Endothelial cell of umbilical vein (primary cell): ENCODE data around the gene MIEN1. TPM values are rescaled to one million over a fixed set of nuclear protein-coding genes. Genes with fewer than 3 reads are reported as not detected.

Experiments
- BruUV-seq: library from RNA; stranded (reverse); fragments of 400-500 nt; replicated peaks from 2 replicates; lab custom pipeline; 2021; lab: Mats Ljungman, UMichigan
- CTCF ChIA-PET: fragments of 300-600, 350-600 bp; sonication (Branson Sonifier 250); formaldehyde crosslinking; loops from one replicate; lab custom pipeline; 2021; ENCODE audit warnings: antibody characterized with exemption, inconsistent platforms; lab: Charles Lee
- POLR2A ChIA-PET: fragments of 300-600, 350-600 bp; sonication (Branson Sonifier 250); formaldehyde crosslinking; loops from one replicate; lab custom pipeline; 2021; ENCODE audit warnings: antibody characterized with exemption, inconsistent platforms; lab: Charles Lee
- DNase-seq: peaks from one replicate; pipeline ENCODE4 v3.0.0-alpha.2; 2011; ENCODE audit warnings: low read depth, low spot score
- FAIRE-seq: peaks from 2 replicates; lab custom pipeline; 2011; peaks lifted over from hg19 to GRCh38; lab: Jason Lieb, UNC
- H2AFZ ChIP-seq: 2 replicates; pipeline ENCODE4 v1.6.0; 2012; ENCODE audit warnings: low read depth, low read length, control low read depth, inconsistent platforms
- H3K27ac ChIP-seq: 2 replicates; pipeline ENCODE4 v1.5.1; 2011; ENCODE audit warnings: low read depth, mild to moderate bottlenecking, control low read depth, low read length, moderate library complexity; ENCODE audit not compliant: insufficient read depth
- H3K27me3 ChIP-seq, 2 experiments: 2 replicates each; pipeline versions ENCODE4 v1.6.0 to v1.6.1; 2011; ENCODE audit warnings: low read length in 2 of 2, mixed read lengths in 1 of 2; ENCODE audit not compliant: control insufficient read depth in 2 of 2, insufficient read depth in 2 of 2
- H3K36me3 ChIP-seq, 2 experiments: 2 replicates in 1 of 2; 3 replicates in 1 of 2; pipeline ENCODE4 v1.5.1; 2011; ENCODE audit warnings: low read length in 2 of 2, mild to moderate bottlenecking in 1 of 2, moderate library complexity in 1 of 2; ENCODE audit not compliant: control insufficient read depth in 2 of 2, insufficient read depth in 2 of 2; ENCODE audit errors: extremely low read depth in 1 of 2
- H3K4me1 ChIP-seq: 3 replicates; pipeline ENCODE4 v1.5.1; 2011; ENCODE audit warnings: mild to moderate bottlenecking, low read length; ENCODE audit not compliant: control insufficient read depth, insufficient read depth; ENCODE audit errors: extremely low read depth
- H3K4me2 ChIP-seq: 2 replicates; pipeline ENCODE4 v1.6.1; 2011; ENCODE audit warnings: low read length, control low read depth, mixed read lengths; ENCODE audit not compliant: insufficient read depth
- H3K4me3 ChIP-seq, 3 experiments: fragments of 200-600 bp in 1 of 3; sonication (generic), shearing (Covaris generic) in 1 of 3; replicated peaks in 1 of 3; 2 replicates each; pipeline ENCODE4 v1.5.1; 2011 to 2016; ENCODE audit warnings: control low read depth in 3 of 3, low read length in 3 of 3, mild to moderate bottlenecking in 2 of 3, inconsistent platforms in 1 of 3, low read depth in 1 of 3, moderate library complexity in 1 of 3; ENCODE audit not compliant: insufficient read depth in 1 of 3
- H3K79me2 ChIP-seq: 2 replicates; pipeline ENCODE4 v1.6.0; 2012; ENCODE audit warnings: low read length, inconsistent platforms; ENCODE audit not compliant: control insufficient read depth, insufficient read depth
- H3K9ac ChIP-seq: replicated peaks from 2 replicates; pipeline ENCODE3; 2011; ENCODE audit warnings: low read length, control low read depth; ENCODE audit not compliant: insufficient read depth; ENCODE audit errors: extremely low read depth
- H3K9me1 ChIP-seq: replicated peaks from 3 replicates; pipeline ENCODE4 v1.6.0; 2011; ENCODE audit warnings: mild to moderate bottlenecking, low read length; ENCODE audit not compliant: control insufficient read depth, insufficient read depth; ENCODE audit errors: extremely low read depth
- H3K9me3 ChIP-seq: replicated peaks from 2 replicates; pipeline ENCODE4 v1.5.1; 2012; ENCODE audit warnings: low read length, inconsistent platforms; ENCODE audit not compliant: control insufficient read depth, insufficient read depth
- H4K20me1 ChIP-seq: replicated peaks from 2 replicates; pipeline ENCODE3; 2011; ENCODE audit warnings: mild to moderate bottlenecking, low read length; ENCODE audit not compliant: control insufficient read depth, insufficient read depth; ENCODE audit errors: extremely low read depth
- FOS ChIP-seq: IDR thresholded peaks from 2 replicates; pipeline ENCODE4 v1.6.1; 2011; ENCODE audit warnings: mild to moderate bottlenecking, low read length, moderate library complexity, borderline replicate concordance; ENCODE audit not compliant: insufficient read depth
- GATA2 ChIP-seq: IDR thresholded peaks from 2 replicates; pipeline ENCODE4 v1.7.0; 2011; ENCODE audit warnings: low read depth, mild to moderate bottlenecking, moderate library complexity, mixed read lengths, low read length; ENCODE audit not compliant: insufficient read length, insufficient read depth
- JUN ChIP-seq: IDR thresholded peaks from 2 replicates; pipeline ENCODE4 v1.6.1; 2011; ENCODE audit warnings: borderline replicate concordance, low read depth; ENCODE audit not compliant: insufficient read length, insufficient read depth
- dilution Hi-C: fragments of 300-500 bp; cut with MboI; formaldehyde crosslinking; loops from one replicate; pipeline ENCODE4 v1.15.0; 2019; ENCODE audit warnings: low sequenced_read_pairs; ENCODE audit not compliant: extremely low pct_ligation_motif_present
- intact Hi-C: fragments of 100-400 bp; cut with micrococcal nuclease; formaldehyde crosslinking; loops from one replicate; pipeline ENCODE4 v1.10.0; 2022
- polyA plus RNA-seq, 4 experiments: library from polyadenylated mRNA; depleted of rRNA in 3 of 4; stranded (reverse) in 3 of 4; unstranded in 1 of 4; fragments of >200 nt; gene quantifications; 2 replicates each; pipeline versions ENCODE4 v1.2.1 to v1.2.3, GENCODE V29; 2011 to 2012; ENCODE audit warnings: missing spikeins in 1 of 4
- total RNA-seq: library from RNA; stranded (reverse); gene quantifications from 2 replicates; pipeline ENCODE4 v1.2.3, GENCODE V29; 2021
- TF ChIP-seq, protein P1 (sequence below): IDR thresholded peaks from 2 replicates; pipeline ENCODE4 v1.6.1; 2011; ENCODE audit not compliant: insufficient read depth, insufficient read length

The MIEN1 gene
- total and polyA plus RNA-seq, 2 donors (not counting 3 experiments of a cell fraction or from before 2014, with no cell fraction given): 42.4 to 74.5 TPM

GRCh38 chr17:39744075-39744835, 13.9 kb upstream of the MIEN1 start:
- H2AFZ ChIP-seq: no peak overlapping the region
- no peak overlapping the region for H3K4me2 ChIP-seq
- no peaks in the 10 kb centered on the region for H3K9me3 ChIP-seq
- no TSS peak for BruUV-seq
- ChIA-PET CTCF (interaction anchor here (0.7 kb wide), 1 partner anchor 14 kb away, joined by 4 read pairs; the partner anchor contains the start of gene MIEN1), POLR2A (no interaction called here)
- FAIRE-seq: no peak
- H3K9me1 ChIP-seq: no peaks in the 10 kb centered on the region
- DNase-seq: no peak
- H3K27ac ChIP-seq: no peak overlapping the region
- H3K79me2 ChIP-seq: no peaks in the 10 kb centered on the region
- H3K4me3 ChIP-seq: no peak overlapping the region
- H3K27me3 ChIP-seq: peaks cover 4 to 16% of the 10 kb centered on the region in 2 experiments
- intact Hi-C loops: no loop called here
- no peaks in the 10 kb centered on the region for H3K36me3 ChIP-seq
- H4K20me1 ChIP-seq: no peaks in the 10 kb centered on the region
- peaks cover 17% of the 10 kb centered on the region for H3K4me1 ChIP-seq
- TF ChIP-seq GATA2 (no peak), JUN (no peak), FOS (no peak)
- TF ChIP-seq, protein P1, sequence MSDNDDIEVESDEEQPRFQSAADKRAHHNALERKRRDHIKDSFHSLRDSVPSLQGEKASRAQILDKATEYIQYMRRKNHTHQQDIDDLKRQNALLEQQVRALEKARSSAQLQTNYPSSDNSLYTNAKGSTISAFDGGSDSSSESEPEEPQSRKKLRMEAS: no peak
- H3K9ac ChIP-seq: no peak overlapping the region
- dilution Hi-C loops: loop anchor here (10.0 kb wide), 1 partner anchor 109 kb away; the partner anchor contains the start of gene STARD3

- no peaks in the 10 kb centered on the region for H3K36me3 ChIP-seq
- no peaks in the 10 kb centered on the region for H3K9me3 ChIP-seq
- TF ChIP-seq FOS: no peak
- DNase-seq (no peak), FAIRE-seq (no peak)
- no peaks in the 10 kb centered on the region for H3K9me1 ChIP-seq
- no peak overlapping the region for H3K27ac ChIP-seq
- POLR2A ChIA-PET: no interaction called here
- no peak overlapping the region for H3K9ac ChIP-seq
- H3K4me2 ChIP-seq: no peak overlapping the region
- H3K27me3 ChIP-seq: peaks cover 12 to 19% of the 10 kb centered on the region in 2 experiments
- no peak overlapping the region for H2AFZ ChIP-seq
- H3K4me3 ChIP-seq: no peak overlapping the region
- no peaks in the 10 kb centered on the region for H4K20me1 ChIP-seq
- dilution Hi-C loops: loop anchor here (10.0 kb wide), 1 partner anchor 108 kb away; the partner anchor contains the start of gene STARD3
- H3K4me1 ChIP-seq: peaks cover 17% of the 10 kb centered on the region
- H3K79me2 ChIP-seq: no peaks in the 10 kb centered on the region
- intact Hi-C loops: no loop called here
- CTCF ChIA-PET: interaction anchor here (0.6 kb wide), 1 partner anchor 17 kb away, joined by 4 read pairs; no protein-coding TSS in a partner anchor
- BruUV-seq: no TSS peak
These were observed 12.6 kb upstream of the MIEN1 start for GRCh38 chr17:39742856-39743436.
